Neural cell (in vitro differentiated cells): ENCODE results near the gene RSKR. TPM values are rescaled to one million over a fixed set of nuclear protein-coding genes. Genes with fewer than 3 reads are reported as not detected.
A peak's percentile ranks its signal among the peaks of the same experiment; 100 is the strongest.

Experiments
- H2AFZ ChIP-seq: fragments of 200-600, 300-800 bp; sonication (generic), shearing (Covaris generic); 2 replicates; pipeline ENCODE4 v1.6.0; 2014; ENCODE audit warnings: low read depth, mild to moderate bottlenecking, antibody characterized with exemption, low read length, moderate library complexity
- H3F3A ChIP-seq: fragments of 200-600 bp; shearing (Covaris generic); 2 replicates; pipeline ENCODE4 v1.6.1; 2016; ENCODE audit warnings: mild to moderate bottlenecking, moderate library complexity, mixed read lengths, antibody characterized with exemption, low read length; ENCODE audit not compliant: insufficient read depth, poor library complexity, severe bottlenecking
- H3K27ac ChIP-seq: fragments of 200-600, 300-800 bp; sonication (generic), shearing (Covaris generic); 2 replicates; pipeline ENCODE4 v1.5.1; 2014; ENCODE audit warnings: mild to moderate bottlenecking, low read length, moderate library complexity
- H3K27me3 ChIP-seq: fragments of 300-800, 200-600 bp; sonication (generic), shearing (Covaris generic); 2 replicates; pipeline ENCODE4 v1.6.0; 2014; ENCODE audit warnings: mild to moderate bottlenecking, low read depth, low read length, moderate library complexity; ENCODE audit not compliant: insufficient read depth
- H3K36me3 ChIP-seq: fragments of 300-800, 200-600 bp; sonication (generic), shearing (Covaris generic); 2 replicates; pipeline ENCODE4 v1.5.1; 2014; ENCODE audit warnings: mild to moderate bottlenecking, antibody characterized with exemption, low read length, moderate library complexity; ENCODE audit not compliant: insufficient read depth
- H3K4me2 ChIP-seq: fragments of 300-800, 200-600 bp; sonication (generic), shearing (Covaris generic); 2 replicates; pipeline ENCODE4 v1.6.0; 2014; ENCODE audit warnings: mild to moderate bottlenecking, low read length
- H3K4me3 ChIP-seq: fragments of 300-800, 200-600 bp; sonication (generic), shearing (Covaris generic); 2 replicates; pipeline ENCODE4 v1.5.1; 2014; ENCODE audit warnings: mild to moderate bottlenecking, low read length, moderate library complexity
- H3K79me2 ChIP-seq: fragments of 200-600 bp; shearing (Covaris generic); replicated peaks from 2 replicates; pipeline ENCODE4 v1.6.0; 2014; ENCODE audit warnings: mild to moderate bottlenecking, low read length, moderate library complexity; ENCODE audit not compliant: insufficient read depth
- H3K9ac ChIP-seq: fragments of 300-800, 200-600 bp; sonication (generic), shearing (Covaris generic); 2 replicates; pipeline ENCODE4 v1.6.1; 2016; ENCODE audit warnings: mild to moderate bottlenecking, low read length, mixed read lengths
- H3K9me2 ChIP-seq: fragments of 200-600 bp; shearing (Covaris generic); 2 replicates; pipeline ENCODE4 v1.6.1; 2016; ENCODE audit warnings: mild to moderate bottlenecking, low read length, mixed read lengths; ENCODE audit not compliant: insufficient read depth
- H3K9me3 ChIP-seq: fragments of 200-600, 300-800 bp; sonication (generic), shearing (Covaris generic); 2 replicates; pipeline ENCODE4 v1.6.1; 2016; ENCODE audit warnings: mild to moderate bottlenecking, mixed run types, low read length, moderate library complexity, mixed read lengths
- H4K20me1 ChIP-seq: fragments of 200-600 bp; shearing (Covaris generic); 2 replicates; pipeline ENCODE4 v1.6.1; 2016; ENCODE audit warnings: mild to moderate bottlenecking, mixed run types; ENCODE audit not compliant: insufficient read depth
- EP300 ChIP-seq: fragments of 450-650 bp; conservative IDR thresholded peaks from 2 replicates; pipeline ENCODE4 v1.6.1; 2014; ENCODE audit warnings: antibody characterized with exemption, mild to moderate bottlenecking, moderate library complexity; ENCODE audit not compliant: poor library complexity, severe bottlenecking
- EZH2 ChIP-seq: fragments of 200-600, 300-800 bp; shearing (Covaris generic), sonication (generic); IDR thresholded peaks from 2 replicates; pipeline ENCODE4 v1.6.1; 2014; ENCODE audit warnings: antibody characterized with exemption, low read length, borderline replicate concordance, mild to moderate bottlenecking; ENCODE audit not compliant: insufficient read depth, poor library complexity, severe bottlenecking
- MXI1 ChIP-seq: fragments of 450-650 bp; conservative IDR thresholded peaks from 2 replicates; pipeline ENCODE4 v1.6.1; 2014; ENCODE audit warnings: antibody characterized with exemption, mild to moderate bottlenecking; ENCODE audit not compliant: poor library complexity, severe bottlenecking
- POLR2AphosphoS5 ChIP-seq: IDR thresholded peaks from 2 replicates; pipeline ENCODE4 v1.6.1; 2012
- RAD21 ChIP-seq: fragments of 450-650 bp; conservative IDR thresholded peaks from 2 replicates; pipeline ENCODE4 v1.6.1; 2014; ENCODE audit warnings: antibody characterized with exemption, mild to moderate bottlenecking, moderate library complexity
- SMC3 ChIP-seq: fragments of 450-650 bp; conservative IDR thresholded peaks from 2 replicates; pipeline ENCODE4 v1.6.1; 2014; ENCODE audit warnings: antibody characterized with exemption, mild to moderate bottlenecking, moderate library complexity; ENCODE audit not compliant: poor library complexity
- TAF1 ChIP-seq: IDR thresholded peaks from 2 replicates; pipeline ENCODE4 v1.6.1; 2012; ENCODE audit warnings: low read depth
- polyA minus RNA-seq: library from RNA; depleted of rRNA, polyadenylated mRNA; stranded (reverse); fragments of >200 nt; gene quantifications from 2 replicates; pipeline ENCODE4 v1.2.3, GENCODE V29; 2014
- polyA plus RNA-seq: library from polyadenylated mRNA; depleted of rRNA; stranded (reverse); fragments of >200 nt; gene quantifications from 2 replicates; pipeline ENCODE4 v1.2.3, GENCODE V29; 2014
- TF ChIP-seq, protein P1 (sequence below): IDR thresholded peaks from 2 replicates; pipeline ENCODE4 v1.6.1; 2012; ENCODE audit warnings: borderline replicate concordance
- TF ChIP-seq, protein P2 (sequence below): fragments of 450-650 bp; IDR thresholded peaks from 2 replicates; pipeline ENCODE4 v1.5.1; 2014; ENCODE audit warnings: antibody characterized with exemption, mild to moderate bottlenecking, moderate library complexity; ENCODE audit not compliant: poor library complexity, severe bottlenecking

RSKR gene, protein sequence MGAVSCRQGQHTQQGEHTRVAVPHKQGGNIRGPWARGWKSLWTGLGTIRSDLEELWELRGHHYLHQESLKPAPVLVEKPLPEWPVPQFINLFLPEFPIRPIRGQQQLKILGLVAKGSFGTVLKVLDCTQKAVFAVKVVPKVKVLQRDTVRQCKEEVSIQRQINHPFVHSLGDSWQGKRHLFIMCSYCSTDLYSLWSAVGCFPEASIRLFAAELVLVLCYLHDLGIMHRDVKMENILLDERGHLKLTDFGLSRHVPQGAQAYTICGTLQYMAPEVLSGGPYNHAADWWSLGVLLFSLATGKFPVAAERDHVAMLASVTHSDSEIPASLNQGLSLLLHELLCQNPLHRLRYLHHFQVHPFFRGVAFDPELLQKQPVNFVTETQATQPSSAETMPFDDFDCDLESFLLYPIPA
- polyA plus RNA-seq, result 45.7 and 47.5 TPM in 2 replicates
- 25.8 and 27.6 TPM in 2 replicates for polyA minus RNA-seq

DNA sequence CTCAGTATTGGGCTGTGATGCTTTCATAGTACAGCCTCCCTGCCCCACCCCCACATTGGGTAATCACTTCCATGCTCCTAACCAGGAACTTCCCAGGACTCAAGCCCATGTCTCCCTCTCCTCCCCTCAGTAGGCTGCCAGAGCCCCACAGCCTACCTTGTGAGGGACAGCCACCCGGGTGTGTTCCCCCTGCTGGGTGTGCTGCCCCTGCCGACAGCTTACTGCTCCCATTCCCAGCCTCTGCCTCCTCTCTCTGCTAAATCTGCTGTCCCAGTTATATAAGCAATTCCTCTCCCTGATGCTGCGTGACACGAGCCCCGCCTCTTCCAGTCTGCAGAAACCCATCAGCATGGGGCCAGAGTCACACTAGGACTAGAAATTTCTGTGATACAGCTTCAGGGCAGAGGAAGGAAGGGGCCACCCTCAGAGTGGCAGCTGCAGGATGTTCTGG, at the start of gene RSKR:
Gene RSKR, minus strand, starts transcription at position 255 of the 451 bp plus-strand sequence. Its CDS starts 24 bp downstream, at position 231.
- Histone ChIP-seq H3K9me3 (no peaks in the 10 kb centered on the region), H3K27me3 (no peaks in the 10 kb centered on the region), H4K20me1 (no peaks in the 10 kb centered on the region), H3K36me3 (peaks cover 3% of the 10 kb centered on the region), H3K79me2 (no peaks in the 10 kb centered on the region), H3K4me3 (no peak within 1 kb of the TSS), H3K9ac (no peak within 1 kb of the TSS), H3K9me2 (no peaks in the 10 kb centered on the region), H3K27ac (no peak within 1 kb of the TSS), H3F3A (no peaks in the 10 kb centered on the region), H3K4me2 (no peak within 1 kb of the TSS), H2AFZ (no peak within 1 kb of the TSS)
- TF ChIP-seq TAF1 (no peak), EZH2 (no peak), MXI1 (no peak), POLR2AphosphoS5 (no peak), RAD21 (no peak), EP300 (no peak), SMC3 (no peak)
- TF ChIP-seq, protein P1, sequence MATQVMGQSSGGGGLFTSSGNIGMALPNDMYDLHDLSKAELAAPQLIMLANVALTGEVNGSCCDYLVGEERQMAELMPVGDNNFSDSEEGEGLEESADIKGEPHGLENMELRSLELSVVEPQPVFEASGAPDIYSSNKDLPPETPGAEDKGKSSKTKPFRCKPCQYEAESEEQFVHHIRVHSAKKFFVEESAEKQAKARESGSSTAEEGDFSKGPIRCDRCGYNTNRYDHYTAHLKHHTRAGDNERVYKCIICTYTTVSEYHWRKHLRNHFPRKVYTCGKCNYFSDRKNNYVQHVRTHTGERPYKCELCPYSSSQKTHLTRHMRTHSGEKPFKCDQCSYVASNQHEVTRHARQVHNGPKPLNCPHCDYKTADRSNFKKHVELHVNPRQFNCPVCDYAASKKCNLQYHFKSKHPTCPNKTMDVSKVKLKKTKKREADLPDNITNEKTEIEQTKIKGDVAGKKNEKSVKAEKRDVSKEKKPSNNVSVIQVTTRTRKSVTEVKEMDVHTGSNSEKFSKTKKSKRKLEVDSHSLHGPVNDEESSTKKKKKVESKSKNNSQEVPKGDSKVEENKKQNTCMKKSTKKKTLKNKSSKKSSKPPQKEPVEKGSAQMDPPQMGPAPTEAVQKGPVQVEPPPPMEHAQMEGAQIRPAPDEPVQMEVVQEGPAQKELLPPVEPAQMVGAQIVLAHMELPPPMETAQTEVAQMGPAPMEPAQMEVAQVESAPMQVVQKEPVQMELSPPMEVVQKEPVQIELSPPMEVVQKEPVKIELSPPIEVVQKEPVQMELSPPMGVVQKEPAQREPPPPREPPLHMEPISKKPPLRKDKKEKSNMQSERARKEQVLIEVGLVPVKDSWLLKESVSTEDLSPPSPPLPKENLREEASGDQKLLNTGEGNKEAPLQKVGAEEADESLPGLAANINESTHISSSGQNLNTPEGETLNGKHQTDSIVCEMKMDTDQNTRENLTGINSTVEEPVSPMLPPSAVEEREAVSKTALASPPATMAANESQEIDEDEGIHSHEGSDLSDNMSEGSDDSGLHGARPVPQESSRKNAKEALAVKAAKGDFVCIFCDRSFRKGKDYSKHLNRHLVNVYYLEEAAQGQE, result no peak
- TF ChIP-seq, protein P2, sequence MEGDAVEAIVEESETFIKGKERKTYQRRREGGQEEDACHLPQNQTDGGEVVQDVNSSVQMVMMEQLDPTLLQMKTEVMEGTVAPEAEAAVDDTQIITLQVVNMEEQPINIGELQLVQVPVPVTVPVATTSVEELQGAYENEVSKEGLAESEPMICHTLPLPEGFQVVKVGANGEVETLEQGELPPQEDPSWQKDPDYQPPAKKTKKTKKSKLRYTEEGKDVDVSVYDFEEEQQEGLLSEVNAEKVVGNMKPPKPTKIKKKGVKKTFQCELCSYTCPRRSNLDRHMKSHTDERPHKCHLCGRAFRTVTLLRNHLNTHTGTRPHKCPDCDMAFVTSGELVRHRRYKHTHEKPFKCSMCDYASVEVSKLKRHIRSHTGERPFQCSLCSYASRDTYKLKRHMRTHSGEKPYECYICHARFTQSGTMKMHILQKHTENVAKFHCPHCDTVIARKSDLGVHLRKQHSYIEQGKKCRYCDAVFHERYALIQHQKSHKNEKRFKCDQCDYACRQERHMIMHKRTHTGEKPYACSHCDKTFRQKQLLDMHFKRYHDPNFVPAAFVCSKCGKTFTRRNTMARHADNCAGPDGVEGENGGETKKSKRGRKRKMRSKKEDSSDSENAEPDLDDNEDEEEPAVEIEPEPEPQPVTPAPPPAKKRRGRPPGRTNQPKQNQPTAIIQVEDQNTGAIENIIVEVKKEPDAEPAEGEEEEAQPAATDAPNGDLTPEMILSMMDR, result no peak

DNA sequence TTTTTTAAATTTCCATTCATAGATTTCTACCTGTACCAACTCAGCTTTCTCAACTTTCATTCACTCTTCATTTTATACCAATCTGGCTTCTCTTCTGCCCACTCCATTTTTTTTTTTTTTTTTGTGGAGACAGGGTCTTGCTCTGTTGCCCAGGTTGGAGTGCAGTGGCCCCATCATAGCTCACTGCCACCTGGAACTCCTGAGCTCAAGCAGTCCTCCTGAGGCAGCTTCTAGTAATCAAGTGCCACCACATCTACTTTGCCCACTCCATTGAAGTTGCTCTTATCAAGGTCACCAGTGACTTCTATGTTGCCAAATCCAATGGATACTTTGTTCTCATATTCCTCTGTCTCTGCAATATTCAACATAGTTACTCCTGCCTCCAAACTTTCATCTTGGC, 49.7 kb upstream of the RSKR start:
- H4K20me1 ChIP-seq, result peaks cover 4% of the 10 kb centered on the region
- H3K9ac ChIP-seq, result no peak overlapping the region

More for the DNA sequence above, 49.7 kb upstream of the RSKR start:
- Histone ChIP-seq H3K36me3 (peaks cover 4% of the 10 kb centered on the region), H3K4me3 (peak overlapping the region; percentile 92), H3K27ac (no peak overlapping the region), H3K27me3 (no peaks in the 10 kb centered on the region), H3K4me2 (peak overlapping the region; percentile 90), H3K9me2 (no peaks in the 10 kb centered on the region), H3K9me3 (no peaks in the 10 kb centered on the region), H3K79me2 (peaks cover 71% of the 10 kb centered on the region), H2AFZ (no peak overlapping the region), H3F3A (no peaks in the 10 kb centered on the region)
- TF ChIP-seq TAF1 (no peak), MXI1 (no peak), SMC3 (no peak), EZH2 (no peak), RAD21 (no peak), POLR2AphosphoS5 (no peak)
- TF ChIP-seq, protein P2, result no peak
- TF ChIP-seq, protein P1, result no peak
